HepG2 (cell line): ENCODE measurements around the gene KLHL40. TPM values are rescaled to one million over a fixed set of nuclear protein-coding genes. Genes with fewer than 3 reads are reported as not detected.

Source experiments
- CHCHD3 ChIP-seq: sonication (generic); formaldehyde crosslinking; IDR thresholded peaks from 2 replicates; pipeline ENCODE4 v1.8.0; 2022; ENCODE audit warnings: mild to moderate bottlenecking, missing genetic modification reagents, moderate library complexity
- HNRNPK ChIP-seq: fragments of 200-400 bp; formaldehyde crosslinking; IDR thresholded peaks from 2 replicates; pipeline ENCODE4 v1.6.1; 2018; ENCODE audit warnings: low read length, low read depth, moderate library complexity, mild to moderate bottlenecking; ENCODE audit not compliant: poor library complexity, severe bottlenecking
- MAFK ChIP-seq, 2 experiments: IDR thresholded peaks in 1 of 2; conservative IDR thresholded peaks in 1 of 2; 2 replicates each; pipeline ENCODE4 v1.6.1; 2011; ENCODE audit warnings: improper control_type of control experiment in 2 of 2, low read length in 2 of 2
- MEIS1 ChIP-seq: sonication (generic); formaldehyde crosslinking; IDR thresholded peaks from 2 replicates; pipeline ENCODE4 v1.9.0; 2021; ENCODE audit warnings: mild to moderate bottlenecking, missing genetic modification reagents, moderate library complexity, borderline replicate concordance
- MIXL1 ChIP-seq: IDR thresholded peaks from 2 replicates; pipeline ENCODE4 v1.6.1; 2016
- POLR2AphosphoS5 ChIP-seq: IDR thresholded peaks from 2 replicates; pipeline ENCODE4 v1.6.1; 2012; ENCODE audit warnings: low read depth, low read length
- SOX13 ChIP-seq, 3 experiments: fragments of 450-650 bp in 1 of 3; sonication (generic) in 1 of 3; formaldehyde crosslinking in 1 of 3; IDR thresholded peaks in 2 of 3; conservative IDR thresholded peaks in 1 of 3; 2 replicates each; pipeline versions ENCODE4 v1.5.0 to v1.6.1; 2016 to 2020; ENCODE audit warnings: antibody characterized with exemption in 1 of 3, mild to moderate bottlenecking in 1 of 3, missing compliant biosample characterization in 1 of 3, missing genetic modification reagents in 1 of 3, moderate library complexity in 1 of 3
- ZNF136 ChIP-seq: sonication (generic); formaldehyde crosslinking; IDR thresholded peaks from 2 replicates; pipeline ENCODE4 v1.8.1; 2022; ENCODE audit warnings: low read depth, mild to moderate bottlenecking, moderate library complexity, missing genetic modification reagents
- ZNF333 ChIP-seq: sonication (generic); formaldehyde crosslinking; IDR thresholded peaks from 2 replicates; pipeline ENCODE4 v1.4.0; 2020; ENCODE audit warnings: mild to moderate bottlenecking, missing genetic modification reagents, borderline replicate concordance
- ZNF430 ChIP-seq: sonication (generic); formaldehyde crosslinking; IDR thresholded peaks from 2 replicates; pipeline ENCODE4 v1.9.0; 2021; ENCODE audit warnings: mild to moderate bottlenecking, missing genetic modification reagents
- ZNF670 ChIP-seq: sonication (generic); formaldehyde crosslinking; IDR thresholded peaks from 2 replicates; pipeline ENCODE4 v1.8.0; 2022; ENCODE audit warnings: mild to moderate bottlenecking, missing genetic modification reagents, borderline replicate concordance
- ZNF720 ChIP-seq: sonication (generic); formaldehyde crosslinking; IDR thresholded peaks from 2 replicates; pipeline ENCODE4 v1.4.0; 2020; ENCODE audit warnings: missing genetic modification reagents
- ZNF766 ChIP-seq: sonication (generic); formaldehyde crosslinking; IDR thresholded peaks from 2 replicates; pipeline ENCODE4 v1.5.0; 2020; ENCODE audit warnings: missing genetic modification reagents, borderline replicate concordance
- ZNF782 ChIP-seq: sonication (generic); formaldehyde crosslinking; IDR thresholded peaks from 2 replicates; pipeline ENCODE4 v1.4.0; 2020; ENCODE audit warnings: missing genetic modification reagents, mild to moderate bottlenecking, borderline replicate concordance
- polyA plus RNA-seq, 8 experiments: library from polyadenylated mRNA; depleted of rRNA in 3 of 8; stranded (reverse) in 7 of 8; unstranded in 1 of 8; fragments of >200 nt; fragmentation: Illumina TruSeq in 4 of 8; extraction: Trizol in 4 of 8; gene quantifications; 2 replicates each; pipeline versions ENCODE4 v1.2.1 to v1.2.3, GENCODE V29; 2011 to 2016; ENCODE audit warnings: low read depth in 4 of 8, missing spikeins in 1 of 8, mixed read lengths in 1 of 8; ENCODE audit not compliant: insufficient read depth in 1 of 8
- total RNA-seq, 5 experiments: library from RNA; depleted of rRNA; stranded (reverse); fragments of >200 nt; fragmentation: Illumina TruSeq; extraction: Trizol; gene quantifications; 2 replicates each; pipeline ENCODE4 v1.2.3, GENCODE V29; 2016; ENCODE audit warnings: low read depth in 1 of 5
- TF ChIP-seq, protein P1 (sequence below): IDR thresholded peaks from 2 replicates; pipeline ENCODE4 v1.6.1; 2012; ENCODE audit warnings: low read depth, low read length, improper control_type of control experiment
- TF ChIP-seq, protein P2 (sequence below): sonication (generic); formaldehyde crosslinking; IDR thresholded peaks from 2 replicates; pipeline ENCODE4 v1.5.1; 2020; ENCODE audit warnings: mild to moderate bottlenecking, missing genetic modification reagents, borderline replicate concordance
- TF ChIP-seq, protein P3 (sequence below): sonication (generic); formaldehyde crosslinking; IDR thresholded peaks from 2 replicates; pipeline ENCODE4 v1.4.0; 2020; ENCODE audit warnings: missing genetic modification reagents; ENCODE audit errors: not compliant biosample characterization
- TF ChIP-seq, protein P4 (sequence below): sonication (generic); formaldehyde crosslinking; IDR thresholded peaks from 2 replicates; pipeline ENCODE4 v1.8.1; 2023; ENCODE audit warnings: mild to moderate bottlenecking, missing genetic modification reagents
- TF ChIP-seq, protein P5 (sequence below): sonication (generic); formaldehyde crosslinking; IDR thresholded peaks from 2 replicates; pipeline ENCODE4 v1.4.0; 2020; ENCODE audit warnings: mild to moderate bottlenecking, low read depth, missing genetic modification reagents
- TF ChIP-seq, protein P6 (sequence below): sonication (generic); formaldehyde crosslinking; IDR thresholded peaks from 2 replicates; pipeline ENCODE4 v1.4.0; 2020; ENCODE audit warnings: missing genetic modification reagents

KLHL40 gene
- total and polyA plus RNA-seq, 2 of the 13 experiments (the other 11 are each of a cell fraction or from before 2014, with no cell fraction given), result not detected

DNA sequence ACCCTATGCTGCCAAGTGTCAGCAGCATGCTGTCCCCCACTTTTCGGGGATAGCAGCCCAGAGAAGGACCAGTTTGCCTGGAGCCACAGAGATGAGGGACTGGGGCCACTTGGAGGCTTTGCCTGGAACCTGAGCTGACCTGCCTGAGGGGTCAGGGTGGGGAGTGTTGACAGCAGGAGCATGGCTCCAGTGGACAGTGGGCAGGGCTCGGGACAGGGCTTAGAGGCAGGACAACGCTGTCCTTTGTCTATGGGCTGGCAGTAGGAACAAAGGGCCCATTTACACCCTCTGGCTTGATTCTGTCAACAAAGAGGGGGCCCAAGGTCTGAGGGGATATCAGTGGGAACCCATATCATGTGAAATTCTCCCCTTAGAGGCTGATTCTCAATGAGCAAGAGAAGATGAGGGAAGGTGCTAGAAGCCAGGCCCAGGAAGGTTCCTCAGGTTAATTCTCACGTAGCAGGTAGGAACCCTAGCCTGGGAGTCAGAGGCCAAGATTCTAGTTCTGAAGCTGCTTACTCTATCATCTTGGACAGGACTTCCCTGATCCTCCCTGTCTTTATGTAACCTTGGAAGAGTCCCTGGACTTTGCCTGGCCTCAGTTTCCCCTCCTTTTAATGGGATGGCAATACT, 47.0 kb downstream of the KLHL40 start (continued):
- 0 out of 2 replicates have a peak, but pooled peaks have one; percentile 66 for TF ChIP-seq CHCHD3 (CRISPR knock-in tag)
- TF ChIP-seq, protein P1, sequence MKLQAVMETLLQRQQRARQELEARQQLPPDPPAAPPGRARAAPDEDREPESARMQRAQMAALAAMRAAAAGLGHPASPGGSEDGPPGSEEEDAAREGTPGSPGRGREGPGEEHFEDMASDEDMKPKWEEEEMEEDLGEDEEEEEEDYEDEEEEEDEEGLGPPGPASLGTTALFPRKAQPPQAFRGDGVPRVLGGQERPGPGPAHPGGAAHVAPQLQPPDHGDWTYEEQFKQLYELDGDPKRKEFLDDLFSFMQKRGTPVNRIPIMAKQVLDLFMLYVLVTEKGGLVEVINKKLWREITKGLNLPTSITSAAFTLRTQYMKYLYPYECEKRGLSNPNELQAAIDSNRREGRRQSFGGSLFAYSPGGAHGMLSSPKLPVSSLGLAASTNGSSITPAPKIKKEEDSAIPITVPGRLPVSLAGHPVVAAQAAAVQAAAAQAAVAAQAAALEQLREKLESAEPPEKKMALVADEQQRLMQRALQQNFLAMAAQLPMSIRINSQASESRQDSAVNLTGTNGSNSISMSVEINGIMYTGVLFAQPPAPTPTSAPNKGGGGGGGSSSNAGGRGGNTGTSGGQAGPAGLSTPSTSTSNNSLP, result no peak
- TF ChIP-seq ZNF766 (CRISPR knock-in tag), result no peak; the same call in 1 of the 2 replicates
- no peak; the same call in 1 of the 2 replicates for TF ChIP-seq ZNF430 (CRISPR knock-in tag)
- TF ChIP-seq HNRNPK, result no peak
- TF ChIP-seq, protein P2, sequence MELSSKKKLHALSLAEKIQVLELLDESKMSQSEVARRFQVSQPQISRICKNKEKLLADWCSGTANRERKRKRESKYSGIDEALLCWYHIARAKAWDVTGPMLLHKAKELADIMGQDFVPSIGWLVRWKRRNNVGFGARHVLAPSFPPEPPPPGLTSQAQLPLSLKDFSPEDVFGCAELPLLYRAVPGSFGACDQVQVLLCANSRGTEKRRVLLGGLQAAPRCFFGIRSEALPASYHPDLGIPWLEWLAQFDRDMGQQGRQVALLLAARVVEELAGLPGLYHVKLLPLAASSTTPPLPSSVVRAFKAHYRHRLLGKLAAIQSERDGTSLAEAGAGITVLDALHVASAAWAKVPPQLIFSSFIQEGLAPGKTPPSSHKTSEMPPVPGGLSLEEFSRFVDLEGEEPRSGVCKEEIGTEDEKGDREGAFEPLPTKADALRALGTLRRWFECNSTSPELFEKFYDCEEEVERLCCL (CRISPR knock-in tag), result no peak
- TF ChIP-seq, protein P3, sequence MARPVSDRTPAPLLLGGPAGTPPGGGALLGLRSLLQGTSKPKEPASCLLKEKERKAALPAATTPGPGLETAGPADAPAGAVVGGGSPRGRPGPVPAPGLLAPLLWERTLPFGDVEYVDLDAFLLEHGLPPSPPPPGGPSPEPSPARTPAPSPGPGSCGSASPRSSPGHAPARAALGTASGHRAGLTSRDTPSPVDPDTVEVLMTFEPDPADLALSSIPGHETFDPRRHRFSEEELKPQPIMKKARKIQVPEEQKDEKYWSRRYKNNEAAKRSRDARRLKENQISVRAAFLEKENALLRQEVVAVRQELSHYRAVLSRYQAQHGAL (CRISPR knock-in tag), result no peak
- no peak for TF ChIP-seq MIXL1
- TF ChIP-seq, protein P4, sequence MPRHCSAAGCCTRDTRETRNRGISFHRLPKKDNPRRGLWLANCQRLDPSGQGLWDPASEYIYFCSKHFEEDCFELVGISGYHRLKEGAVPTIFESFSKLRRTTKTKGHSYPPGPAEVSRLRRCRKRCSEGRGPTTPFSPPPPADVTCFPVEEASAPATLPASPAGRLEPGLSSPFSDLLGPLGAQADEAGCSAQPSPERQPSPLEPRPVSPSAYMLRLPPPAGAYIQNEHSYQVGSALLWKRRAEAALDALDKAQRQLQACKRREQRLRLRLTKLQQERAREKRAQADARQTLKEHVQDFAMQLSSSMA (CRISPR knock-in tag), result no peak
- TF ChIP-seq ZNF670 (CRISPR knock-in tag), result no peak
- no peak for TF ChIP-seq ZNF136 (CRISPR knock-in tag)
- TF ChIP-seq, protein P5, sequence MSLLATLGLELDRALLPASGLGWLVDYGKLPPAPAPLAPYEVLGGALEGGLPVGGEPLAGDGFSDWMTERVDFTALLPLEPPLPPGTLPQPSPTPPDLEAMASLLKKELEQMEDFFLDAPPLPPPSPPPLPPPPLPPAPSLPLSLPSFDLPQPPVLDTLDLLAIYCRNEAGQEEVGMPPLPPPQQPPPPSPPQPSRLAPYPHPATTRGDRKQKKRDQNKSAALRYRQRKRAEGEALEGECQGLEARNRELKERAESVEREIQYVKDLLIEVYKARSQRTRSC (CRISPR knock-in tag), result 0 out of 2 replicates have a peak, but pooled peaks have one; percentile 42
- peak; percentile 50 for TF ChIP-seq POLR2AphosphoS5
- TF ChIP-seq, protein P6, sequence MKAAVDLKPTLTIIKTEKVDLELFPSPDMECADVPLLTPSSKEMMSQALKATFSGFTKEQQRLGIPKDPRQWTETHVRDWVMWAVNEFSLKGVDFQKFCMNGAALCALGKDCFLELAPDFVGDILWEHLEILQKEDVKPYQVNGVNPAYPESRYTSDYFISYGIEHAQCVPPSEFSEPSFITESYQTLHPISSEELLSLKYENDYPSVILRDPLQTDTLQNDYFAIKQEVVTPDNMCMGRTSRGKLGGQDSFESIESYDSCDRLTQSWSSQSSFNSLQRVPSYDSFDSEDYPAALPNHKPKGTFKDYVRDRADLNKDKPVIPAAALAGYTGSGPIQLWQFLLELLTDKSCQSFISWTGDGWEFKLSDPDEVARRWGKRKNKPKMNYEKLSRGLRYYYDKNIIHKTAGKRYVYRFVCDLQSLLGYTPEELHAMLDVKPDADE (CRISPR knock-in tag), result no peak
- TF ChIP-seq SOX13 (IDR thresholded peaks at IDR 0.05), result peak; percentile 78
- TF ChIP-seq SOX13 (CRISPR knock-in tag; conservative IDR thresholded peaks at IDR 0.05 in 1 of 2, IDR thresholded peaks at IDR 0.05 in 1 of 2), result peak in 1 of 2 experiments; percentile 97; a peak in 2 of 4 replicates
- no peak for TF ChIP-seq ZNF782 (CRISPR knock-in tag)
- no peak for TF ChIP-seq MEIS1 (CRISPR knock-in tag)
- no peak for TF ChIP-seq ZNF333 (CRISPR knock-in tag)
- no peak for TF ChIP-seq ZNF720 (CRISPR knock-in tag)
- no peak for TF ChIP-seq MAFK (conservative IDR thresholded peaks at IDR 0.05 in 1 of 2, IDR thresholded peaks at IDR 0.05 in 1 of 2; ENCODE audit: low read length in 2 of 2)
